Psoas muscle (tissue), 8 donors: ENCODE results near the gene STAT6. TPM values are rescaled to one million over a fixed set of nuclear protein-coding genes. Genes with fewer than 3 reads are reported as not detected.

Experiments
- ATAC-seq, 4 donors: fragments of 200-7000 bp; cut with Tn5 transposase; one replicate each; pipeline ENCODE4 v1.9.1; 2020; ENCODE audit warnings: moderate library complexity in 3 of 4, mild to moderate bottlenecking in 2 of 4
- DNase-seq, 2 donors: peaks; one replicate each; pipeline ENCODE4 v3.0.0-alpha.2; 2020
- H3K27ac ChIP-seq: fragments of 200-600 bp; one replicate; pipeline ENCODE4 v1.8.0; 2022
- H3K27me3 ChIP-seq, 3 donors: fragments of 200-600 bp in 1 of 3; one replicate each; pipeline versions ENCODE4 v1.6.1 to v1.8.0; 2013 to 2022; ENCODE audit warnings: low read length in 2 of 3, mild to moderate bottlenecking in 2 of 3, moderate library complexity in 1 of 3; ENCODE audit not compliant: insufficient read depth in 3 of 3
- H3K36me3 ChIP-seq, 2 donors: fragments of 200-600 bp in 1 of 2; one replicate each; pipeline versions ENCODE4 v1.6.1 to v1.8.0; 2013 to 2022; ENCODE audit warnings: low read depth in 1 of 2, mild to moderate bottlenecking in 1 of 2, moderate library complexity in 1 of 2; ENCODE audit not compliant: insufficient read depth in 1 of 2
- H3K4me1 ChIP-seq: fragments of 200-600 bp; one replicate; pipeline ENCODE4 v1.8.0; 2022
- H3K4me3 ChIP-seq: fragments of 200-600 bp; one replicate; pipeline ENCODE4 v1.8.0; 2022; ENCODE audit warnings: mild to moderate bottlenecking
- H3K9me3 ChIP-seq: fragments of 200-600 bp; one replicate; pipeline ENCODE4 v1.8.0; 2022
- WGBS, 3 donors: extraction: QIAGEN DNeasy Blood & Tissue Kit; methylation state at CpG; one replicate each; pipeline versions ENCODE4 v1.1.6 to v1.1.7; 2013; 5-methylcytosine and 5-hydroxymethylcytosine counted together
- intact Hi-C, 2 donors: fragments of 100-400 bp; cut with DNase I; formaldehyde crosslinking; loops; one replicate each; pipeline versions ENCODE4 v1.11.0 to v1.14.2; 2022
- polyA plus RNA-seq, 3 donors: library from polyadenylated mRNA; stranded (reverse); fragments of 200-250 nt; gene quantifications; one replicate each; pipeline ENCODE4 v1.2.3, GENCODE V29; 2013
- total RNA-seq, 4 donors: library from RNA; stranded (reverse); fragmentation: NEBNext Ultra II Directional in 2 of 4; extraction: Animal tissue kit (Norgen Biotek cat#: 25700) in 2 of 4; gene quantifications; one replicate each; pipeline versions ENCODE4 v1.2.1 to v1.2.4, GENCODE V29; 2021 to 2023
- TF ChIP-seq, protein P1 (sequence below): fragments of 200-600 bp; IDR thresholded peaks from one replicate; pipeline ENCODE4 v1.8.0; 2022; ENCODE audit warnings: antibody characterized with exemption
- donor health status: healthy with polysubstance abuse.
- donor health status: DM: no; HTN: no; CAD: no; lungs with moderate emphysema.
- donor health status: Bipolar disorder and iron deficiency.
- donor health status: healthy.
- donor health status: DM: yes; HTN: yes; CAD: no.
- donor health status: DM: no; HTN: no; CAD: no.
- donor health status: DM: no; HTN: no; CAD: no.
- donor health status: DM: yes; HTN: yes; CAD: no.

STAT6 gene
- total and polyA plus RNA-seq, 7 donors = 10.4 to 27.7 (median 14.1) TPM

- peak in 3 of 4 donors; percentile 76 to 84 (median 81) for ATAC-seq
- Histone ChIP-seq H3K4me3 (peak overlapping the region; percentile 72), H3K9me3 (no peaks in the 10 kb centered on the region), H3K27me3 (no peaks in the 10 kb centered on the region), H3K36me3 (no peaks in the 10 kb centered on the region), H3K4me1 (peaks cover 11% of the 10 kb centered on the region), H3K27ac (peak overlapping the region; percentile 69)
- WGBS, 3 donors = 60 to 67% (median 63%) methylated on average over 9 of the region's 9 CpGs
- no peak for DNase-seq
- intact Hi-C loops = loop anchor here (1.0 to 5.0 kb wide), 3 partner anchors 42 to 105 kb away; partner anchors contain the start of gene ZBTB39 (in 1 of the 2)
- TF ChIP-seq, protein P1, sequence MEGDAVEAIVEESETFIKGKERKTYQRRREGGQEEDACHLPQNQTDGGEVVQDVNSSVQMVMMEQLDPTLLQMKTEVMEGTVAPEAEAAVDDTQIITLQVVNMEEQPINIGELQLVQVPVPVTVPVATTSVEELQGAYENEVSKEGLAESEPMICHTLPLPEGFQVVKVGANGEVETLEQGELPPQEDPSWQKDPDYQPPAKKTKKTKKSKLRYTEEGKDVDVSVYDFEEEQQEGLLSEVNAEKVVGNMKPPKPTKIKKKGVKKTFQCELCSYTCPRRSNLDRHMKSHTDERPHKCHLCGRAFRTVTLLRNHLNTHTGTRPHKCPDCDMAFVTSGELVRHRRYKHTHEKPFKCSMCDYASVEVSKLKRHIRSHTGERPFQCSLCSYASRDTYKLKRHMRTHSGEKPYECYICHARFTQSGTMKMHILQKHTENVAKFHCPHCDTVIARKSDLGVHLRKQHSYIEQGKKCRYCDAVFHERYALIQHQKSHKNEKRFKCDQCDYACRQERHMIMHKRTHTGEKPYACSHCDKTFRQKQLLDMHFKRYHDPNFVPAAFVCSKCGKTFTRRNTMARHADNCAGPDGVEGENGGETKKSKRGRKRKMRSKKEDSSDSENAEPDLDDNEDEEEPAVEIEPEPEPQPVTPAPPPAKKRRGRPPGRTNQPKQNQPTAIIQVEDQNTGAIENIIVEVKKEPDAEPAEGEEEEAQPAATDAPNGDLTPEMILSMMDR = peak; percentile 82
Observed at GRCh38 chr12:57112492-57113294, 1.5 kb upstream of the STAT6 start.

DNA sequence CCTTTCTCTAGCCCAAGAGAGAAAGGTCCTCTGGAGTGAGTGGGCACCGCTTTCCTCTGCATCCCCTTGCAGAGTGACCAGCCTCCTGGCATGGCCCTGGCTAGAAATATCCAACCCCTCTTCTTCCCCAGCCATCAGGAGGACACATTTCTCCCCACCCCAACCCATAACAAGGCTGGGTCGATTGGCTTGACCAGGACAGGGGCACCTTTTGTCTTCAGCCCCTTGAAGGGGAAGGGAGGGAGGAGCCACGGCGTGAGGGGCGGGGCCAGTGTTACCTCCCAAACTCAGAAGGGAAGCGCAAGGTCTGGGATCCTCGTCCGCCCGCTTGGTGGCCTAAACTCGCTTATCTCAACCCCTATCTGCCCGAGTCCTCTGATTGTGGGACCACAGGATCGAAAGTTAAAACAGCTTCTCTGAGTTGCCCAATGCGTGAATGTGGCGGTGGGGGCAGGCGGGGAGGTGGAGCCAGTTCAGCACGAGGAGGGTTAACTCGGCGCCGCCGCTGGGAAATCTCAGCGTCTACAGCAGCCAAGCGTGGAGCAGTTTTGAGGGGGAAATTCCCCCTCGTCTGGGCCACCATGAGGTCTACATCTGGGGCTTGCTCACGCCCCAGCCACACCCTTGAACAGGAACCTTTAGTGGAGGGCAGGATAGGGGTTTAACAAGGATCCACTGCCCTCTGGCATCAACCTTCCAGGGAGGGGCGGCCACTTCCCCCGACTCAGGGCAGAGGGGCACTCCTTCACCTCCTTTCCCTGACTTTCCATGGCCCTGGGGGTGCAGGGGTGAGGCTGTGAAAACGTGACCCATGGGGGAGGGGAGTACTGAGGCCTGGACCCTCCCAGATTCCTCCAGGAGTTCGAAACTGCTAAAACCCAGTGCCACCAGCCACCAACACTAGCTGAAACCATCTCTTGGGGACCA, 795 bp downstream of the STAT6 start:
- Histone ChIP-seq H3K27me3 (no peaks in the 10 kb centered on the region), H3K36me3 (peaks cover 0 to 8% of the 10 kb centered on the region in 2 donors), H3K4me1 (peaks cover 11% of the 10 kb centered on the region), H3K27ac (peak overlapping the region; percentile 88), H3K9me3 (no peaks in the 10 kb centered on the region), H3K4me3 (peak overlapping the region; percentile 72)
- peak in 2 of 4 donors; percentile 3 to 23 for ATAC-seq
- WGBS, 3 donors = 9 to 21% (median 16%) methylated on average over 28 of the region's 28 CpGs
- peak; percentile 59 to 77 for DNase-seq
- intact Hi-C loops = loop anchor here in 1 of 2 donors (5.0 kb wide), 1 partner anchor 103 kb away; the partner anchor contains the start of gene ZBTB39
- TF ChIP-seq, protein P1 = no peak

GRCh38 chr12:57109207-57110103, 1.7 kb downstream of the STAT6 start:
- ATAC-seq = no peak
- peaks cover 11% of the 10 kb centered on the region for H3K4me1 ChIP-seq

More at GRCh38 chr12:57109207-57110103, 1.7 kb downstream of the STAT6 start:
- 60 to 64% (median 62%) methylated on average over 7 of the region's 7 CpGs for WGBS, 3 donors
- DNase-seq = no peak
- TF ChIP-seq, protein P1 = no peak
- Histone ChIP-seq H3K27me3 (no peaks in the 10 kb centered on the region), H3K27ac (peak overlapping the region; percentile 88), H3K36me3 (peaks cover 0 to 11% of the 10 kb centered on the region in 2 donors), H3K9me3 (no peaks in the 10 kb centered on the region), H3K4me3 (peak overlapping the region; percentile 72)
- intact Hi-C loops = loop anchor here in 1 of 2 donors (5.0 kb wide), 1 partner anchor 102 kb away; the partner anchor contains the start of gene ZBTB39
